HepG2 (cell line): ENCODE data around the gene WEE1. TPM values are rescaled to one million over a fixed set of nuclear protein-coding genes. Genes with fewer than 3 reads are reported as not detected.

Source experiments
- BORCS8-MEF2B ChIP-seq: sonication (generic); formaldehyde crosslinking; IDR thresholded peaks from 2 replicates; pipeline ENCODE4 v1.8.0; 2022; ENCODE audit warnings: mild to moderate bottlenecking, missing genetic modification reagents
- FOXP1 ChIP-seq, 2 experiments: fragments of 450-650 bp in 1 of 2; IDR thresholded peaks; 2 replicates each; pipeline ENCODE4 v1.6.1; 2017 to 2018; ENCODE audit warnings: antibody characterized with exemption in 1 of 2
- HMGXB4 ChIP-seq, 2 experiments: sonication (generic) in 1 of 2; formaldehyde crosslinking in 1 of 2; IDR thresholded peaks; 2 replicates each; pipeline versions ENCODE4 v1.4.0 to v1.6.1; 2018 to 2020; ENCODE audit warnings: missing genetic modification reagents in 2 of 2, borderline replicate concordance in 1 of 2, low read depth in 1 of 2, mild to moderate bottlenecking in 1 of 2, missing biosample characterization in 1 of 2
- JUND ChIP-seq: sonication (generic); formaldehyde crosslinking; IDR thresholded peaks from 2 replicates; pipeline ENCODE4 v1.8.0; 2022; ENCODE audit warnings: mild to moderate bottlenecking, missing genetic modification reagents
- KDM1A ChIP-seq: IDR thresholded peaks from 2 replicates; pipeline ENCODE4 v1.6.1; 2016; ENCODE audit warnings: missing compliant biosample characterization
- RBFOX2 ChIP-seq: fragments of 200-400 bp; formaldehyde crosslinking; IDR thresholded peaks from 2 replicates; pipeline ENCODE4 v1.6.1; 2017; ENCODE audit warnings: low read depth, mild to moderate bottlenecking, low read length
- RELA ChIP-seq: sonication (generic); formaldehyde crosslinking; IDR thresholded peaks from 2 replicates; pipeline ENCODE4 v1.4.0; 2020; ENCODE audit warnings: missing genetic modification reagents
- RXRB ChIP-seq: IDR thresholded peaks from 2 replicates; pipeline ENCODE4 v1.6.1; 2016; ENCODE audit warnings: borderline replicate concordance, missing genetic modification reagents, missing compliant biosample characterization
- SSRP1 ChIP-seq: IDR thresholded peaks from 2 replicates; pipeline ENCODE4 v1.6.1; 2016; ENCODE audit warnings: control low read depth
- ZBTB49 ChIP-seq: sonication (generic); formaldehyde crosslinking; IDR thresholded peaks from 2 replicates; pipeline ENCODE4 v1.4.0; 2020; ENCODE audit warnings: missing genetic modification reagents, borderline replicate concordance
- ZFP36L1 ChIP-seq: sonication (generic); formaldehyde crosslinking; IDR thresholded peaks from 2 replicates; pipeline ENCODE4 v1.8.0; 2022; ENCODE audit warnings: mild to moderate bottlenecking, missing genetic modification reagents, moderate library complexity
- ZFP82 ChIP-seq: sonication (generic); formaldehyde crosslinking; IDR thresholded peaks from 2 replicates; pipeline ENCODE4 v1.5.1; 2020; ENCODE audit warnings: mild to moderate bottlenecking, missing genetic modification reagents, borderline replicate concordance
- ZNF33A ChIP-seq: sonication (generic); formaldehyde crosslinking; IDR thresholded peaks from 2 replicates; pipeline ENCODE4 v1.5.1; 2020; ENCODE audit warnings: missing genetic modification reagents, mild to moderate bottlenecking, moderate library complexity, borderline replicate concordance
- polyA plus RNA-seq, 8 experiments: library from polyadenylated mRNA; depleted of rRNA in 3 of 8; stranded (reverse) in 7 of 8; unstranded in 1 of 8; fragments of >200 nt; fragmentation: Illumina TruSeq in 4 of 8; extraction: Trizol in 4 of 8; gene quantifications; 2 replicates each; pipeline versions ENCODE4 v1.2.1 to v1.2.3, GENCODE V29; 2011 to 2016; ENCODE audit warnings: low read depth in 4 of 8, missing spikeins in 1 of 8, mixed read lengths in 1 of 8; ENCODE audit not compliant: insufficient read depth in 1 of 8
- total RNA-seq, 5 experiments: library from RNA; depleted of rRNA; stranded (reverse); fragments of >200 nt; fragmentation: Illumina TruSeq; extraction: Trizol; gene quantifications; 2 replicates each; pipeline ENCODE4 v1.2.3, GENCODE V29; 2016; ENCODE audit warnings: low read depth in 1 of 5

Gene WEE1
- total and polyA plus RNA-seq, 2 of the 13 experiments (the other 11 are each of a cell fraction or from before 2014, with no cell fraction given), result 31.4 to 63.7 TPM

GRCh38 chr11:9569588-9570164 is 3.8 kb upstream of the WEE1 start (continued):
- TF ChIP-seq ZBTB49, result no peak
- 0 out of 2 replicates have a peak, but pooled peaks have one; percentile 39 for TF ChIP-seq ZNF33A (CRISPR knock-in tag)
- peak; percentile 4; the same call in 1 of the 2 replicates for TF ChIP-seq BORCS8-MEF2B
- TF ChIP-seq RXRB (CRISPR knock-in tag), result no peak
- 0 out of 2 replicates have a peak, but pooled peaks have one; percentile 9 for TF ChIP-seq ZFP36L1 (CRISPR knock-in tag)
- no peak for TF ChIP-seq RELA (CRISPR knock-in tag)
- no peak for TF ChIP-seq JUND (CRISPR knock-in tag)
- TF ChIP-seq ZFP82 (CRISPR knock-in tag), result 0 out of 2 replicates have a peak, but pooled peaks have one; percentile 60
- no peak for TF ChIP-seq SSRP1 (CRISPR knock-in tag)
- TF ChIP-seq KDM1A (CRISPR knock-in tag), result no peak
- no peak for TF ChIP-seq FOXP1 (IDR thresholded peaks at IDR 0.05)
- TF ChIP-seq FOXP1 (CRISPR knock-in tag; IDR thresholded peaks at IDR 0.05), result peak; percentile 26; the same call in 1 of the 2 replicates
- peak in 1 of 2 experiments; percentile 2; a peak in 1 of 4 replicates for TF ChIP-seq HMGXB4 (CRISPR knock-in tag; IDR thresholded peaks at IDR 0.05; ENCODE audit: borderline replicate concordance in 1 of 2, low read depth in 1 of 2)
- 0 out of 2 replicates have a peak, but pooled peaks have one; percentile 7 for TF ChIP-seq RBFOX2
